K562 treated with DMSO at 1 percent for 4 hours (cell line): ENCODE data around the gene HSPE1. TPM values are rescaled to one million over a fixed set of nuclear protein-coding genes. Genes with fewer than 3 reads are reported as not detected.

Experiments used
- total RNA-seq: library from RNA; unstranded; fragments of 300-600 nt; gene quantifications from 2 replicates; pipeline ENCODE4 v1.2.3, GENCODE V29; 2022; ENCODE audit not compliant: insufficient read depth

The HSPE1 gene
- 116 and 135 TPM in 2 replicates for total RNA-seq

GRCh38 chr2:197499594-197500502 lies at the start of gene HSPE1, which contains the start of gene HSPD1:
TSS of gene HSPE1 (plus strand) at chr2:197500379. CDS start at chr2:197500437, 58 bp downstream.
TSS of gene HSPD1 (minus strand) at chr2:197499840. CDS start at chr2:197498848, 992 bp downstream.

GRCh38 chr2:197453123-197453913 lies 46.9 kb upstream of the HSPE1 start, which contains the start of gene COQ10B:
TSS of gene COQ10B (plus strand) at chr2:197453552. CDS start at chr2:197453561, 9 bp downstream.

GRCh38 chr2:197515739-197516392 lies 15.7 kb downstream of the HSPE1 start, which contains the start of gene MOB4:
TSS of gene MOB4 (plus strand) at chr2:197516066. CDS start at chr2:197516087, 21 bp downstream.

Other genes starting within 250 kb of the HSPE1 start
- not detected in 2 replicates for gene ANKRD44, start 189.6 kb upstream of the HSPE1 start, total RNA-seq
- 50.9 and 61.9 TPM in 2 replicates for gene SF3B1, start 65.4 kb upstream of the HSPE1 start, total RNA-seq
- gene COQ10B, start 46.8 kb upstream of the HSPE1 start, total RNA-seq, result 7.8 and 10.0 TPM in 2 replicates
- gene HSPD1, start 539 bp upstream of the HSPE1 start, total RNA-seq, result 227 and 231 TPM in 2 replicates
- 14.7 and 15.5 TPM in 2 replicates for gene MOB4, start 15.7 kb downstream of the HSPE1 start, total RNA-seq
- not detected in 2 replicates for gene RFTN2, start 175.2 kb downstream of the HSPE1 start, total RNA-seq
- 5.1 and 5.5 TPM in 2 replicates for gene MARS2, start 205.0 kb downstream of the HSPE1 start, total RNA-seq